ENCODE measurements around the gene ACACB.

ACACB gene

GRCh38 chr12:109126784-109127183 lies 10.4 kb downstream of the ACACB start:
- no peak for TF ChIP-seq CTCF (IDR thresholded peaks at IDR 0.05; ENCODE audit: low read depth, low read length)
- peak in 1 of 2 donors; percentile 77 for DNase-seq (ENCODE audit: low read depth in 2 of 2)
- no peak overlapping the region for H3K4me3 ChIP-seq (replicated peaks in 1 of 2; ENCODE audit: low read depth in 2 of 2, low read length in 2 of 2)

GRCh38 chr12:109127533-109128242 lies 11.3 kb downstream of the ACACB start:
- H3K4me3 ChIP-seq (replicated peaks in 1 of 2; ENCODE audit: low read depth in 2 of 2, low read length in 2 of 2) = no peak overlapping the region
- DNase-seq (ENCODE audit: low read depth in 2 of 2) = no peak
- no peak for TF ChIP-seq CTCF (IDR thresholded peaks at IDR 0.05; ENCODE audit: low read depth, low read length)

GRCh38 chr12:109130297-109131153 lies 14.1 kb downstream of the ACACB start:
- no peak for TF ChIP-seq CTCF (IDR thresholded peaks at IDR 0.05; ENCODE audit: low read depth, low read length)
- no peak overlapping the region for H3K4me3 ChIP-seq (replicated peaks in 1 of 2; ENCODE audit: low read depth in 2 of 2, low read length in 2 of 2)
- no peak for DNase-seq (ENCODE audit: low read depth in 2 of 2)

DNA sequence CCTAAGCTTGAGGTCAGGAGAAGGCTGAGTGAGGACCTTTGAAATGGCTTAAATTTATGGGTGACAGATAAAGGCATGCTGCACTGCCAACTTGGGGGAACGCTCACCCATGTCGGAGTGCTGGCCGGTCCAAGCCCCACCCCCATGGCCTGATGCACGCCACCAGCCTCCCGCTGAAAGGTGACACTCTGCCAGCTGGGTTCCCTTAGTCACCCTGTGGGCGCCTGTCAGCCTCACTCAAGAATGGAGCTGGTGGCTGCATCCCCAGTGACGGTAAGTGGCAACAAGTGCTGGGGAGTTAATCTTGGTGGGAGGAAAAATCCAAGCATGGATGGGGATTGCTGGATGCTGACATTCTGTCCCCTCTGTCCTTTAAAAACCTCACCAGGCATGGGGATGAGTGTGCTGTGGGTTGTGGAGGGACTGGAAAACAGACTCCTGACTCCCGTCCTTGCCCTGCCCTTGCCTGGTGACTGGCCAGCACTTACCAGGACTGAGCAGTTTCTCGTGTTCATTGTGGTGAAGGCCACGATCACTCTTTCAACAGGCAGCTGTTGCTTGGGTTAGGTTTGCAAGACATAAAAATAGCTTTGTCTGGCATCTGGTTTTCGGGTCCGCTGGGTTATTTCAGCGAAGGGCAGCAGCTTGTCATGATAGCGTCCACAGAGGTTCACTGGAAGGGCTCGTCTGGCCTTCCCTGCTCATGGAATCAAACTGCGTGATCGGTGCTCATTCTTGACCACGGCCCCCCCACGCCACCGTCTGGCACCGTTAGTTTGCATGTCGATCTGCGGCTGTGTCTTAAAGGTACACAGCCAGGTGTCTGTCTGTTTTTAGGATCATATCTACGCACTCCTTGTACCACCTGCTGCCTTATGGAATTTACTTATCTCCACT lies 15.0 kb downstream of the ACACB start:
- no peak overlapping the region for H3K4me3 ChIP-seq (replicated peaks in 1 of 2; ENCODE audit: low read depth in 2 of 2, low read length in 2 of 2)
- TF ChIP-seq CTCF (IDR thresholded peaks at IDR 0.05; ENCODE audit: low read depth, low read length) = no peak
- DNase-seq (ENCODE audit: low read depth in 2 of 2) = no peak

- DNase-seq (ENCODE audit: low read depth in 2 of 2) = peak; percentile 43 to 87
- no peak overlapping the region for H3K4me3 ChIP-seq (replicated peaks in 1 of 2; ENCODE audit: low read depth in 2 of 2, low read length in 2 of 2)
- peak; percentile 74 for TF ChIP-seq CTCF (IDR thresholded peaks at IDR 0.05; ENCODE audit: low read depth, low read length)
Measured at GRCh38 chr12:109134186-109134917, 18.0 kb downstream of the ACACB start.

DNA sequence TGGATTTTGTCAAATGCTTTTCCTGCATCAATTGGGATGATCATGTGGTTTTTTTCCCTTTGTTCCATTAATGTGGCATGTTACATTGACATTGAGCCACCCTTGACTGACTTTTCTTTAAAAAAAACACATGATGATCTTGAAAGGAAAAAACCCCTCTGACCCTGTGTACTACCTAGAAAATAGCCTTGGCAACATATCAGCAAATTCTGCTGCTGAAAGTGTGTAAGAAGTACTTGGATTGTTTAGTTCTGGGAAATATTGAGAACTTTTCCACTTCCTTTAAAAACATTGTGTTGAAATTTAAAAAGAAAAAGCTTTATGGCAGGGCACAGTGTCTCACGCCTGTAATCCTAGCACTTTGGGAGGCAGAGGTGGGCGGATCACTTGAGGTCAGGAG lies 20.7 kb downstream of the ACACB start:
- peak in 1 of 2 donors; percentile 28 for DNase-seq (ENCODE audit: low read depth in 2 of 2)
- TF ChIP-seq CTCF (IDR thresholded peaks at IDR 0.05; ENCODE audit: low read depth, low read length) = no peak
- H3K4me3 ChIP-seq (replicated peaks in 1 of 2; ENCODE audit: low read depth in 2 of 2, low read length in 2 of 2) = no peak overlapping the region

All from cardiac fibroblast (primary cell).